Measurements from ENCODE around the gene FEN1. TPM values are rescaled to one million over a fixed set of nuclear protein-coding genes. Genes with fewer than 3 reads are reported as not detected.

Gene FEN1
- total and polyA plus RNA-seq, 2 of the 8 experiments (the other 6 are each of a cell fraction or from before 2014, with no cell fraction given) = 52.6 to 86.1 TPM

GRCh38 chr11:61832207-61832606, 39.5 kb downstream of the FEN1 start:
- Histone ChIP-seq H3K79me1 (ENCODE audit: low read depth, low read length) (peaks cover 21% of the 10 kb centered on the region), H2BK15ac (ENCODE audit: low read length) (no peak overlapping the region), H2AFZ (ENCODE audit: low read length) (no peak overlapping the region), H2BK5ac (ENCODE audit: low read depth, low read length) (no peak overlapping the region), H3K79me2 (ENCODE audit: control insufficient read depth in 1 of 2, insufficient read depth in 2 of 2, low read length in 2 of 2) (peaks cover 29 to 85% of the 10 kb centered on the region in 2 experiments), H4K8ac (ENCODE audit: extremely low read depth, insufficient read depth, low read length) (no peak overlapping the region), H2AK5ac (ENCODE audit: low read depth, low read length) (no peak overlapping the region), H3K9ac (replicated peaks in 1 of 4; ENCODE audit: extremely low read depth in 1 of 4, low read depth in 3 of 4, low read length in 3 of 4) (no peak overlapping the region), H3K23ac (ENCODE audit: insufficient read length) (no peak overlapping the region), H3K9me3 (ENCODE audit: insufficient read depth in 2 of 2, low read depth in 1 of 2, low read length in 1 of 2) (no peaks in the 10 kb centered on the region), H3K4ac (replicated peaks; ENCODE audit: insufficient read length, low read depth, low read length) (no peak overlapping the region), H2BK20ac (ENCODE audit: low read length) (no peak overlapping the region), H4K20me1 (replicated peaks in 1 of 2; ENCODE audit: control insufficient read depth in 1 of 2, insufficient read depth in 2 of 2, low read length in 2 of 2) (peaks cover 19 to 36% of the 10 kb centered on the region in 2 experiments), H3K4me3 (ENCODE audit: extremely low read depth in 1 of 4, insufficient read depth in 2 of 4, low read depth in 3 of 4, low read length in 4 of 4) (no peak overlapping the region), H3K27me3 (replicated peaks in 1 of 4; ENCODE audit: control insufficient read depth in 3 of 4, extremely low read depth in 1 of 4, insufficient read depth in 3 of 4, low read length in 3 of 4) (no peaks in the 10 kb centered on the region), H4K91ac (replicated peaks; ENCODE audit: insufficient read length, low read length) (no peak overlapping the region), H3K27ac (ENCODE audit: low read depth, low read length) (no peak overlapping the region), H3K14ac (ENCODE audit: insufficient read length) (no peak overlapping the region), H3K4me2 (ENCODE audit: insufficient read depth in 1 of 2, low read depth in 2 of 2, low read length in 2 of 2) (no peak overlapping the region; a peak in 1 of 4 replicates), H3K56ac (replicated peaks; ENCODE audit: insufficient read length, low read depth, low read length) (no peak overlapping the region), H2BK120ac (replicated peaks; ENCODE audit: low read depth, low read length) (no peak overlapping the region), H3K23me2 (ENCODE audit: low read depth, low read length) (peaks cover 8% of the 10 kb centered on the region), H2BK12ac (ENCODE audit: low read depth, low read length) (no peak overlapping the region), H3K18ac (ENCODE audit: extremely low read depth, low read length) (no peak overlapping the region), H3K4me1 (replicated peaks in 1 of 4; ENCODE audit: control insufficient read depth in 3 of 4, insufficient read depth in 4 of 4, low read length in 3 of 4) (peaks cover 11 to 48% (median 29%) of the 10 kb centered on the region in 4 experiments), H3K36me3 (ENCODE audit: control insufficient read depth in 2 of 4, insufficient read depth in 4 of 4, low read length in 3 of 4) (peaks cover 0 to 8% (median 4%) of the 10 kb centered on the region in 4 experiments; a peak in 3 of 8 replicates), H4K5ac (ENCODE audit: insufficient read length, low read depth, low read length) (no peak overlapping the region)
- POLR2A ChIA-PET (ENCODE audit: partially characterized antibody) = interaction anchor here (1.0 to 9.9 kb wide), 4 partner anchors 14 to 39 kb away, joined by 3 to 210 read pairs (median 8); partner anchors contain the start of genes FADS1 and FEN1
- WGBS, 2 experiments (ENCODE audit: extremely low coverage in 1 of 2, insufficient coverage in 1 of 2, insufficient read length in 1 of 2, insufficient replicate concordance in 2 of 2, low coverage in 1 of 2, low lambda C conversion rate in 2 of 2, missing lambda C conversion rate in 1 of 2) = 81% methylated on average over 3 of the region's 4 CpGs; no CpG with 5 or more reads in 1 of the 2 experiments
- CTCF ChIA-PET (ENCODE audit: partially characterized antibody) = interaction anchor here (0.6 to 2.4 kb wide), 5 partner anchors 12 to 66 kb away, joined by 3 to 15 read pairs (median 4); no protein-coding TSS in a partner anchor
- FAIRE-seq = no peak
- no peak for DNase-seq (ENCODE audit: low read depth in 1 of 2, low spot score in 2 of 2)
- TF ChIP-seq MAX (IDR thresholded peaks at IDR 0.05) (no peak), CTBP2 (IDR thresholded peaks at IDR 0.05; ENCODE audit: borderline replicate concordance, insufficient read depth, insufficient read length, low read length) (no peak), CHD1 (IDR thresholded peaks at IDR 0.05; ENCODE audit: low read depth, low read length) (no peak), SUZ12 (IDR thresholded peaks at IDR 0.05; ENCODE audit: low read length) (no peak), SIX5 (IDR thresholded peaks at IDR 0.05; ENCODE audit: low read depth, low read length) (no peak), CBX5 (IDR thresholded peaks at IDR 0.05; ENCODE audit: low read depth, low read length) (no peak), CEBPB (IDR thresholded peaks at IDR 0.05; ENCODE audit: low read depth, low read length) (no peak), BRCA1 (IDR thresholded peaks at IDR 0.05; ENCODE audit: low read depth, low read length) (no peak)
